GM21529 (cell line): ENCODE results near the gene CD79A.
"Not testable (repeated sequence)": the region's sequence is repeated elsewhere in the genome, so short reads cannot be mapped to it uniquely, and the experiment has no call there.

Source experiments
- ATAC-seq: cut with Tn5 transposase; IDR thresholded peaks from one replicate; pipeline ENCODE4 v1.9.1; 2021; ENCODE audit not compliant: unreplicated experiment

CD79A gene

DNA sequence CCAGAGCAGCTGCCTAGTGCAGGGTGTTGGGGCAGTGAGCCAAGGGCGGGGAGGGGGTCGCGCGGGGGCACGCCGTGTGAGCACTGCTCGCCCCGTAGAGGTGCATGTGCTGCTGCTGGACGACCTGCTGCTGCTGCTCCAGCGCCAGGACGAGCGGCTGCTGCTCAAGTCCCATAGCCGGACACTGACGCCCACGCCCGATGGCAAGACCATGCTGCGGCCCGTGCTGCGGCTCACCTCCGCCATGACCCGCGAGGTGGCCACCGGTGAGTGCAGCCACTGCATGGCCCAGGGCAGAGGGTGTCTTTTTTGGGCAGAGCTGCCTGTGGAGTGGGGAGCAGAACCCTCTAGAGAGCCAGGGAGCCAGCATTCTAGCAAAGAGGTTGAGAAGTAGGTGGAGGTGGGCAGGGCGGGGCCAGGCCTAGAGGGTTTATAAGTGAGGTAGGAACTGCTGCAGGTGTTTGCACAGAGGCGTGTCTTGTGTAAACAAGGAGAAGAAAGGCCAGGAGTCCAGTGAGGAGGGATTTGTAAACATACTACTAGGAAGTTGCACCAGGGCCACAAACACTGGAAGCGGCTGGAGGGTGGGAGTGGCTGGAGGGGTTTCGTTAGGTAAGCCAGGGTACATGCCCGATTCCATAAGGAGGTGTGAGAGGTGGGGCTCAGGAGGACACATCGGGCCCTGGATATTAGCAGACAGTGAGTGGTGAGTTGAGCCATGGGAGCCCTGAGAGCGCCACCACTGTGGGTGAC is 27.2 kb downstream of the CD79A start:
- ATAC-seq, result no peak

DNA sequence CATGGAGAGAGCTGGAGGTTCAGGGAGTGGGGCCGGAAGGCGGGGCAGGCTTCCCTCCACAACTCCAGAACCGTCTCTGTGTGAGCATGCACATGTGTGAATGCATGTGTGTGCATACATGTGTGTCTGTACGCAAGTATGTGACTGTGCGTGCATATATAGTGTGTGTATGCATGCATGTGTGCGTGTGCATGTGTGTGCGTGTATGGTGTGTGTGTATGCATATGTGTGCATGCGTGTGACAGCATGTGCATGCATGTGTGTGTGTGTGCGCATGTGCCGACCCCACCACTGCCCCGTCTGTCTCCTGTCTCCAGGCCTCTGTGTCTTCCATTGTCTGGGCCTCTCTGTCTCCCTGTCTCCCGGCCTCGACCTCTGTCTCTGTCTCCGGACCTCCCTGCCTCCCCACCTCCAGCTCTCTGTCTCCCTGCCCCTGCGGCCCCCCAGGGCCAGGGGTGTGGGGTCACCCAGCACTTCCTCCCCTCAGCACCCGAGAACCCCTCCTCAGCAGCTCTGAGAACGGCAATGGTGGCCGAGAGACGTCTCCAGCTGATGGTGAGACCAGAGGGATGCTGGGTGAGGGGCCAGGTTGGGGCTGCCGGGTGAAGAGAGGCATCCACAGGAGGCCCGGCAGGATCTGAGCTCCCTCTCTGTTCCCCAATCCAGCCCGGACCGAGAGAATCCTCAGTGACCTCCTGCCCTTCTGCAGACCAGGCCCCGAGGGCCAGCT is 28.4 kb downstream of the CD79A start:
- ATAC-seq, result no peak

DNA sequence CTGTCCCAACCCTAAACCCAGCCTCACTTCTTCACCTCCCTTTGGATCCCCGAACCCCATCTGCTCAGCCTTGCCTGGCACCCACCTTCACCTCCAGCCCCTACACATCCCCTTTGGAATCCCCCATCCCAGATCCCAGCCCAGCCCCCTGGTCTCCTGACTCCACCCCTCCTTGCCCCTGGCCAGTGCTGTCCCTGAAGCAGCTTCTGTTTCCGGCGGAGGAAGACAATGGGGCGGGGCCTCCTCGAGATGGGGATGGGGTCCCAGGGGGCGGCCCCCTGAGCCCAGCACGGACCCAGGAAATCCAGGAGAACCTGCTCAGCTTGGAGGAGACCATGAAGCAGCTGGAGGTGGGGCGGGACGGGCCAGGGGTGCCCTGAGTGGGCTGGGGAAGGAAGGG is 29.2 kb downstream of the CD79A start:
- ATAC-seq, result no peak

DNA sequence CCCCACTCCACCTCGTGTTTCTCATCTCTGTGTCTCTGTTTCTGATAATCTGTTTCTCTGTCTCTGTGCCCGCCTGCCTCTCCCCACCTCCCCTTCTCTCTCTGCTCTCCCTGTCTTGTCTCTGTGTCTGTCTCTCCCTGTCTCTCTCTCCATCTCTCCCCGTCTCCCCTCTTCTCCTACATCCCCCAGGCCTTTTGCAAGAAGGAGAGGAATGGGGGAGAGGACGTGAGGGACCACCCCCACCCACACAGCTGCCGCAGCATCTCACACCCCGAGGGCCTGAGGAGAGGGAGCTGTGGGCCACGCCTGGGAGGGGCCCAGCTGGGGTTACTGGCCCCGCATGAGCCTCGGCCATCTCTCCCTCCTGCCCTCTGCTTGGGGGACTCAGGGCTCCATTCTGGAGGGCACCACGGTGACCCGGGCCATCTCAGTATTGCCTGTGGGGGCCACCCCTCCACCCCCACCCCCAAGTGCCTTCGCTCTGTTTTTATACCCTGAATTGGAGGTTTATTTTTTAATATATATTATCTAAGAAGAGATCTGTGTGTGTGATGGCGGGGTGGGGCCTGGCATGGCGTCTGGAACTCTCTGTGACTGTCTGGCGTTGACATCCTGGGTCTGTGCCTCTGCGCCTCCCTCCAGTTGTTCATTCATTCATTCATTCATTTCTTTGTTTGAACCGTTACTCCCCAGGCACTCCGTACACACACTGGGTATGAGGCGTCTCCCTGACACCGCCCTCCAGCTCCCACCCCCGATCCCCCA is 30.0 kb downstream of the CD79A start:
- no peak for ATAC-seq

DNA sequence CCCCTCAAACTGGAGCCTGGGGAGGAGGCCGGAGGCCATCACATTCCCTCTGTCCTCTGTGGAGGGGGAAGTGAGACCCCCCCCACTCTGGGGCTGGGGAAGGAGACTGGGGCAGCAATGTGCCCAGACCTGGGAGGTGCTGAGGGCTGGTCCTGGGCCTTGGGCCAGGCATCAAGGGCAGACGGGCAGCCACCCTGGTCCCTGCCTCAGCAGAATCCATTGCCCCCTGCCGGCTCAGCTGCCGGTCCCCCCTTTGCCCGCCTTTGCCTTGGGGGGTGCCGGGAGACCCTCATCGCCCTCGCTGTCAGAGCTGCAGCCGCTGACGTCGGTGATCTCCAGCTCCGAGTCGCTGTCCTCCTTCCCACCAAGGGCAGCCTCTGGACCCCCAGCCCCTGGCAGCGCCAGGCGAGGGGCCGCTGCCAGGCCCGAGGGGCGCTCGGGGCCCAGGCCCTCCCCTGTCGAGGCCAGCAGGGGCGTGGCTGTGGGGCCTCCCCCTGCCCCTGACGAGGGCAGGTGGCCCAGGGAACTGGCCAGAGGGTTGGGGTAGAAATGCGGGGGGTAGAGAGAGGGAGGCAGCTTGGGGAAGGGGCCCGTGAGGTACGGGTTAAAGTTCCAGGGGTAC is 31.0 kb downstream of the CD79A start:
- no peak for ATAC-seq

DNA sequence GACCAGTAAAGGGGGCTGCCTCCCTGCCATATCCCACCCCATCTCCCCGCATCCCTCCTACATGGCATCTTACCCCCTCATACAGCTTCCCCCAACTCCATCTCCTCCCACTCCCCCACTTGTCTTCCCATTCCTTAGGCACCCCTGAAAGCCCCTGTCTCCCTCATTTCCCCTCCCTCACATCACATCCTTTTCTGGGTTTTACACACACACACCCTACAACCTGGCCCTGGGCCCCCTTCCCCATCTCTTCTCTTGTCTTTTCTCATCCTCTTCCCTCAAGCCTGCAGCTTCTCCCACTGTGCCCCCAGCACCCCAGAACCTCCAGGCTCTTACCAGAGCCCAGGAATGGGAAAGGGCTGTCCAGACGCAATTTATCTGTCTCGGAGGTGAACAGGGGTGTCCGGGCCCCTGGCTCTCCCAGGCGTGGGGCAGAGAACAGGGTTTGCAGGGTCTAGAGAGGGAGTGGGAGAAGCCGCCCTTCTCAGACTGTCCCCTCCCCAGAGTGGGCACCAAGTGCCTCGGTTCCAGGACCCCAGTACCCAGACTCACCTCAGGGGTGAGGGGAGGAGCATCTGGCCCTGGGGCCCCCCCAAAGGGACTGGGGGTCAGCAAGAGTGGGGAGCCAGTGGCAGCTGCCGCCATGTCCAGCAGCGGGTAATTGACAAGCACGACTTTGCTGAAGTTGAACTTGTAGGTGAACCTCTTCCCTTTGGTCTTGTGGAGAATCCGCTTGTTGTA is 31.8 kb downstream of the CD79A start:
- no peak for ATAC-seq

DNA sequence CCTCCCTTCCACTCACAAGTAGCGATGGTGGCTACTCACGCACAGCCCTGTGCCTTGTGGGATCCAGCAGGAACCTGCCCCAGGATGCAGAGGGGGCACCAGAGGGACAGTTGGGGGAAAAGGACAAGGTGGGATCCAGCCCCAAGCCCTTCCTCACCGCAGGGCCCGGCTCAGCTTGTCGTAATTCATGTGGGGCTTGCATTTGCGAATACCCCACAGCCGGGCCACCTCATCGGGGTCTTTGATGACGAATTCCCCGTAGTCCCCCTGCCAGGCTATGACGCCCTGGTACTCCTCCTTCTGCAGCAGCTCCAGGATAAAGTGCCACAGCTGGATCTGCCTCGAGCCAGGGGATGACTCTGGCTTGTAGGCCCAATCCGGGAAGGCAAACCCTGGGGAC is 32.6 kb downstream of the CD79A start:
- ATAC-seq, result no peak

DNA sequence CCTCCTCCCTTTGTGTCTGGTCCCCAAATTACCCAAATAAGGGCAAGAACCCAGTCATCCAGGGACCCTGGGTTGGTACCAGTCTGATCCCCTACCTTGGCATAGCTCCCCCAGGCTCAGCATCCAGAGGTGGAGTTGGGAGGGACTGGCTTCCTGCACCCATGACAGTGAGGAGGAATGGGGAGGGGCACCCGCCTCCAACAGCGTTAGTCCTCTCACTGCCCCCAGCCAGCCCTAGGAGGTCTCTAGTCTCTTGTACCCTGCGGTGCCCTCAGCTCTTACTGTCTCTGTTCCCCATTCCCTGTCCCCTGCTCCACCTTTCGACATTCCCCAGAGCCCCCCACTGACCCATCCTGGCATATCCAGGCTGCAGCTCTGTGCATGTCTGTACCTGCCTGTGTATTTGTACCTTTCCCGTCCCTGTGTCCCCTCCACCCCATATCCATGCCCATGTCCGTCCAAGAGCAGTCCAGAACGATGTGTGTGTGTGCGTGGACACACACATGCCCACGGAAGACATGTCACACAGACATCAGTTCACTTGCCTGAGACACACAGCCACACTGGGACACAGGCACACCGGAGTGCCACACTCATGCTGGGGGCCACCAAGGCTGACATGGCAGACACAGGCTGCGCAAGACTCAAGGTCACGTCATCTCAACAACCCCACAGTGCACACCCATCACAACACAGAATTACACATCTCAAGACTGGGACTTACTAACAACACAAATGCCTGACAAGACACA is 33.3 kb downstream of the CD79A start:
- ATAC-seq, result no peak

DNA sequence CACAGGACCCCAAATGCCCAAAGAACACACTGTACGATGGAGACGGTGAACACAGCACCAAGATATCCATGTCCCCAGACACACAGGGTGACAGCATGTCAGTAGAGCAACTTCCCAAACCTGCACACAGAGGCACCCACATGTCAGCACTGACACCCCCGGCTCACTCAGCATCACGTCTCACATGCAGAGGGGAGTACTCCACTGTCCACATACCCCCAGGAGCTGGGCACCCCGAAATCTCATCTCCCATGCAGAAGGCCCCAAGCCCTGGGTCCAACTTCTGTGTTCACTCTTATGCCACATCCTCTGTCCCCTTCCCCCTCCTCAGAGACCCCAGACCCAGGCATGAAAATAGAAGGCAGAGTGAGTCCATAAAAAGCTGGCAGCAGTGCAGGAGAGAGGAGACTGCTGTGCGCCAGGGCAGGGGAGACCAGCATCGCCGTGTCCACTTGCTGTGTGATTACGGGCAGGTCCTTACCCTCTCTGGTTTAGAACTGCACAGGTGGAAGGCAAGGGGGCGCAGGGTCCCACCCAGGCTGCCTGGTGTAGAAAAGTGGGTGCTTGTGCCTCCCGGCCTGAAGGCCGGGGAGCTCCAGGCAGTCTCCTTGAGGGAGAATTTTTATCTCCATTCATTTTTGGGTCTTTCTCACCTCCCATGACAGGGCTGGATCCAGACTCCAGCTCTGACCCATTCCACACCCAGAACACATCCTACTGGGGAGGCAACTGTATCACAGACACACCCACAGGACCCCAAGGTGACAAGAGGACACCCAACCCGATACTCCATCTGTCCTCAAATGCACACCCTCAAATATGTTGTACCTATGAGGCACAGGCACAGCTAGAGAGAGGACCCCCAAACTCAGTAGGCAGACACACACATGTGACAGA is 34.2 kb downstream of the CD79A start:
- no peak for ATAC-seq

DNA sequence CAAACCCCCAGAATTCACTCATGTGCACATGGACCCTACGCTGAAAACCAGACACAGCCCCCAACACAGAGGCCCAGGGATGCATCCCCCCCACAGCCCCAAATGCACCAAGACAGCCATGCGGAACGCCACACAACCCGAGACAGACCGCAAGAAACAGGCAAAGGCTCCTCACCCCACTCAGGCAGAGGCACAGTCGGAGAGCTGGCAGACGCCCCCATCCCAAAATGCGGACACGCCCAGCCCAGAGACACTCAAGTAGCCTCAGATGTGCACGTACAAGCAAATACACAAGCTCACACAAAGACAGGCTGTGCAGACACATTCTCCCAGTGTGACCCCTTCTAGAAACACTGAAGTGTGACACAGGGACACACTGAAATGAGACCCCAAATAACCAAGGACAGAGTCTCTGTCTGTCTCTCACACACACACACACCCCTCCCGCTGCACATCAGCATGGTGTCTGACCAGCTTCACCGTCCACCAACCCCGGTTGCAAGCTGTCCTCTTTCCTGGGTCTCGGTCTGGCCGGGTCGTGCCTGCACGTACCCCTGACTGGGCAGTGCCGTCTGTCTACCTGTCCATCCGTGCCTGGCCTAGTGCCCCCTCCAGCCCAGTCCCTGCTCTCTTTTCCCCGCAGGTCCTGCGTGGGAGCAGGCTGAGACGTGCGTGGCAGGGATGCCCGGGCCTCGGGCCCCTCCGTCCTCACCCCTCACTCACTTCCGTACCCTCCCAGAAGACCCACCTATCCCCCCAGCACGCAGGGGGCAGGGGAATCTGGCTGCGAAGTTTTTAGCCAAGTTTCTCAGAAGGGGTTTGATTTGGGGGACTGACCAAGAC is 35.0 kb downstream of the CD79A start:
- ATAC-seq, result no peak

DNA sequence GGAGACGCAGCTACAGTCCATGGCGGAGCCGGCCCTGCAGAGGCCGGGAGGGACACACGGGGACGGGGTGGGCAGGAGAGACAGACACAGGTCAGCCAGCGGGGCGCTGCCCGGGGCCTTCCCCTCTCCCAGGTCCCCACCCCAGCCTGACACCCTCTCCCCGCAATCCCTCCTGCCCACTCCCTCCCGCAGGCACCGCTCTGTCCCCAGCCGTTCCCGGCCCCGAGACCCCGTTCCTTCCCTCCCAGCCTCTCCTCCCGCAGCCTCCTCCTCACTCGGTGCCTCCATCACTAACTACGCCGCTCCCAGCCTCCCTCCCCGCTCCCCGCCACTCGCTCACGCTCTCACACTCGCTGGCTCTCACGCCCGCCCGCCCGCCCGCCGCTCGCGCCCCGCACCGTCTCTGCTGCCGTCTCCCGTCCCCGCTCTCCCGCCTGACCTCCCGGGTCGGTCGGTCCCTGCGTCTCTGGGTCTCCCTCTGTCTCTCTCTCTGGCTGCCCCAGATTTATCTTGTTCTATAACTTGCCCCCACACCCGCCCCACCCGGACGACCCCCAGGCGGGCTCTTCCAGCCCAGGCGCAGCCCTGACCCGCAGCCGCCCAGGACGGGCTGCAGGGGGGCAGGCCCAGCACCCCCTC is 35.9 kb downstream of the CD79A start:
- no peak for ATAC-seq

DNA sequence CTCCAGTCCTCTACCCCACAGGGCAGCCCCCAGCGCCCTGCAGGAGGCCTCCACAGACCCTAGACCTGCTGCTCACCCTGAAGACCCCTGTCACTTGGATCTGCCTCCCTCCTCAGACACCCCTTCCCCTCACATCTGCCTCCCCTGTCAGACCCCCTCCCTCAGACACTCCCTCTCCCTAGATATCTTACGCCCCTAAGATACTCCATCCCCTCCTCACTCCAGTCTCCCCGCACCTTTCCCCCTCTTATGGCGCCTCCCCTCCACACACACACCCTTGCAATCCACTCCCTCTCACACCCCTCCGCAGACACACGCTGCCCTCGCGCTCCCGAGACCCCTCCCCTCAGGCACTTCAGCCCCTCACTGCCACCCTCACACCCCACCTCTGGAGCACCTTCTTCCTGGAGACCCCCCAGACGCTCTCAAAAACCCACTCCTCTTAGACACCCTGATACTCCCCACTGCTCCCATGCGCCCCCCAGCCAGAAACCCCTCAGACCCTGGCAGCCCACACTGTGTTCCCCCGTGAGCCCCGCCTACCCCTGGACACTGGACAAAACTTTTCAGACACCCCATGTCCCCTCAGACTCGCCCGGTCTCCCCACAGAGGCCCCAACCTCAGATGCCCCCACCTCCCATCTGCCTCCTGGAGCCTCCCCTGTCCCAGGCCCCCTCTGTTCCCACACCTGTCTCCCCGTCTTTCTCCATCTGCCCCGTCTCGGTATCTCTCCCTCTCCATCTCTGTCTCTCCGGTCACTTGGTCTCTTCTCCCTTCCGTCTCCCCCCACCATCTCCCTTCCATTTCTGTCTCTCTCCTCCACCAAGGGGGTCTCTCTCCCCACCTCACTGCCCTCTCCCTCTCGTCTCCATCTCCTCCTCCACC is 36.7 kb downstream of the CD79A start:
- no peak for ATAC-seq

DNA sequence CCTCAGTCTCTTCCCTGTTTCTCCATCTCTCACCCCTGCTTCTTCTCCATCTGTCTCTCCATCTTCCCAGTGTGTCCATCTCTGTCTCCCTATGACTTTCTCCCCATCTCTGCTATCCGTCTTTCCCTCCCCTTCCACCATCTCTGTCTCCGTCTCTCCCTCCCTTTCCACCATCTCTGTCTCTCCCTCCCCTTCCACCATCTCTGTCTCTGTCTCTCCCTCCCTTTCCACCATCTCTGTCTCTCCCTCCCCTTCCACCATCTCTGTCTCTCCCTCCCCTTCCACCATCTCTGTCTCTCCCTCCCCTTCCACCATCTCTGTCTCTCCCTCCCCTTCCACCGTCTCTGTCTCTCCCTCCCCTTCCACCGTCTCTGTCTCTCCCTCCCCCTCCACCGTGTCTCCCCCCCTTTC is 37.4 kb downstream of the CD79A start:
- ATAC-seq, result not testable (repeated sequence)

DNA sequence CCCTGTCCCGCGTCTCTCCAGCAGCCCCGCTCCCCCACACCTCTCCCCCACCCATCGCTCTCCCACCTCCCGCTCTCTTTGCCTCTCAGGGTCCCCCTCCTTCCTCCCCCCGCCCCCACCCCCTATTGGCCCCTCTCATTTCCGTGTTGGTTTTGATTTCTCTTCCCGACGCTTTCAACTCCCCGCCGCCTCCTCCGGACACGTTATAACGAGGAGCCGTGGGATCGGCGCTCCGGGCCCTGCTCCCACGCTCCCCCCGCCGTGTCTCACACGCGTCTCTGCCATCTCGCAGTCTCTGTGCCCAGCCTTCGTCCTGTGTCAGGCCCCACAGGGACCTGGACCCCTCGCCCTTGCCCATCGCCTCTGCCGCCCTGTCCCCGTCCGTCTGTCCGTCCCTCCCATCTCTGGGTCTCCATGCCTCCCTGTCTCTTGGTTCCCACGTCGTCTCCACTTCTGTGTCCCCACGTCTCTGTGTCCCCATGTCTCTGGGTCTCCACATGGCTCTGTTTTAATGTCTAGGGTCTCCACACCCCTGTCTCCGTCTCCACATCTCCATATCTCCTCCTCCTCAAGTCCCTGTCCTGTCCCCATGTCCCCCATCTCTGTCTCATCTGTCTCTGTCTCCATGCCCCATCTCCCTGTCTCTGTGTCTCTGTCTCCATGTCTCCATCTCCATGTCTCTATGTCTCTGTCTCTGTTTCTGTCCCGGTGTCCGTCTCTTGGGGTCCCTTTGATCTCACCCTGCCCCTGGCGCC is 38.1 kb downstream of the CD79A start:
- no peak for ATAC-seq

DNA sequence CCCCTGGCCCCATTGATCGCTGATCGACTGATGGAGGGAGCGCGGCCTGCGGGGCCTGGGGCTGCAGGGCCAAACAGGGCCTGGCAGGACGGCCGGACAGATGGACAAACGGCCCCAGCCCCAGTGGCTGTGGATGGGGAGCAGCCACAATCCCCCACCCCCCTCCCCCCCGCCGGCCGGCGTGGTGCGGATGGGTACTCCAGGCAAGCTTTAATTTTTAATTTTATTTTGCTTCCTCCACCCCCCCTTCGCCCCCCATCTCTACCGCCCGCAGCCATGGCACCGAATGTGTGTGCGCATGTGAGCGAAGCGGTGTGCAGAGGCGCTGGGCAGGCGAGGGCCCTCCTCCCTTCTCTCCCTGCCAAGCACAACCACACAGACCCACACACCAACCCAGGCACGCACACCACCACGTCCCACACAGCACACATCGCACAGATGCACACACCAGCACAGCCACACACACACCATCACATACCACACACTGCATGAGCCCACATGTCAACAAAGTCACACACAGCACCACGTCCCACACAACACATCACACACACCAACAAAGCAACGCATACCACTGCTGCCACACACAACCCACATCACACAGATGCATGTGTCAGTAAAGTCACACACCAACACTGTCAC is 38.8 kb downstream of the CD79A start:
- ATAC-seq, result no peak
